DMS114 treated with DMSO at 0.1 percent for 48 hours (cell line): ENCODE results near the gene IRF7.

ENCODE experiments used
- DNase-seq: peaks from one replicate; lab custom pipeline; 2025; ENCODE audit not compliant: unreplicated experiment; lab: John Stamatoyannopoulos, UW

Gene IRF7

GRCh38 chr11:608791-609251 lies 6.9 kb downstream of the IRF7 start:
- no peak for DNase-seq

GRCh38 chr11:607971-608659 lies 7.6 kb downstream of the IRF7 start:
- no peak for DNase-seq

GRCh38 chr11:607020-607780 lies 8.6 kb downstream of the IRF7 start:
- no peak for DNase-seq

GRCh38 chr11:606245-606644 lies 9.5 kb downstream of the IRF7 start:
- no peak for DNase-seq

- no peak for DNase-seq
Measured at GRCh38 chr11:605286-606129, 10.2 kb downstream of the IRF7 start.

GRCh38 chr11:603154-603553 lies 12.6 kb downstream of the IRF7 start:
- DNase-seq: no peak

GRCh38 chr11:601573-602245 lies 14.0 kb downstream of the IRF7 start:
- DNase-seq: no peak

- DNase-seq: no peak
Measured at GRCh38 chr11:598005-598680, 17.6 kb downstream of the IRF7 start.

GRCh38 chr11:597166-597725 lies 18.5 kb downstream of the IRF7 start:
- DNase-seq: no peak

GRCh38 chr11:596374-596773 lies 19.4 kb downstream of the IRF7 start:
- DNase-seq: no peak

GRCh38 chr11:595400-595799 lies 20.4 kb downstream of the IRF7 start:
- no peak for DNase-seq

- DNase-seq: no peak
Measured at GRCh38 chr11:593347-593746, 22.4 kb downstream of the IRF7 start.

GRCh38 chr11:592918-593317 lies 22.8 kb downstream of the IRF7 start:
- DNase-seq: no peak

GRCh38 chr11:592501-592900 lies 23.2 kb downstream of the IRF7 start:
- no peak for DNase-seq

GRCh38 chr11:590997-591396 lies 24.8 kb downstream of the IRF7 start:
- no peak for DNase-seq

GRCh38 chr11:589798-590197 lies 26.0 kb downstream of the IRF7 start:
- no peak for DNase-seq

GRCh38 chr11:587978-588380 lies 27.8 kb downstream of the IRF7 start:
- DNase-seq: no peak

GRCh38 chr11:587546-587945 lies 28.2 kb downstream of the IRF7 start:
- DNase-seq: no peak

GRCh38 chr11:586376-587316 lies 29.1 kb downstream of the IRF7 start:
- no peak for DNase-seq
